ENCODE data around the gene SLIT3.

SLIT3 gene

GRCh38 chr5:169174923-169175322 is 126.0 kb downstream of the SLIT3 start:
- DNase-seq (ENCODE audit: low spot score): no peak

- DNase-seq (ENCODE audit: low spot score): no peak
Observed at GRCh38 chr5:169173372-169173771, 127.6 kb downstream of the SLIT3 start.

- no peak for DNase-seq (ENCODE audit: low spot score)
Observed at GRCh38 chr5:169171515-169171914, 129.4 kb downstream of the SLIT3 start.

GRCh38 chr5:169169783-169170182 is 131.2 kb downstream of the SLIT3 start:
- no peak for DNase-seq (ENCODE audit: low spot score)

- DNase-seq (ENCODE audit: low spot score): no peak
Observed at GRCh38 chr5:169168280-169168679, 132.7 kb downstream of the SLIT3 start.

GRCh38 chr5:169166078-169166477 is 134.9 kb downstream of the SLIT3 start:
- no peak for DNase-seq (ENCODE audit: low spot score)

GRCh38 chr5:169165052-169165451 is 135.9 kb downstream of the SLIT3 start:
- DNase-seq (ENCODE audit: low spot score): no peak

- peak; percentile 76 for DNase-seq (ENCODE audit: low spot score)
Observed at GRCh38 chr5:169164481-169164925, 136.4 kb downstream of the SLIT3 start.

GRCh38 chr5:169162407-169162806 is 138.5 kb downstream of the SLIT3 start:
- DNase-seq (ENCODE audit: low spot score): no peak

GRCh38 chr5:169161022-169161680 is 139.8 kb downstream of the SLIT3 start:
- peak; percentile 73 for DNase-seq (ENCODE audit: low spot score)

- no peak for DNase-seq (ENCODE audit: low spot score)
Observed at GRCh38 chr5:169160405-169160901, 140.5 kb downstream of the SLIT3 start.

- DNase-seq (ENCODE audit: low spot score): no peak
Observed at GRCh38 chr5:169158764-169159163, 142.2 kb downstream of the SLIT3 start.

- no peak for DNase-seq (ENCODE audit: low spot score)
Observed at GRCh38 chr5:169157064-169157463, 143.9 kb downstream of the SLIT3 start.

GRCh38 chr5:169154679-169155078 is 146.3 kb downstream of the SLIT3 start:
- no peak for DNase-seq (ENCODE audit: low spot score)

GRCh38 chr5:169153405-169153804 is 147.5 kb downstream of the SLIT3 start:
- DNase-seq (ENCODE audit: low spot score): no peak

- DNase-seq (ENCODE audit: low spot score): no peak
Observed at GRCh38 chr5:169152946-169153345, 148.0 kb downstream of the SLIT3 start.

GRCh38 chr5:169152453-169152852 is 148.5 kb downstream of the SLIT3 start:
- no peak for DNase-seq (ENCODE audit: low spot score)

- DNase-seq (ENCODE audit: low spot score): no peak
Observed at GRCh38 chr5:169151051-169151805, 149.7 kb downstream of the SLIT3 start.

GRCh38 chr5:169150108-169150507 is 150.8 kb downstream of the SLIT3 start:
- DNase-seq (ENCODE audit: low spot score): no peak

GRCh38 chr5:169149317-169149716 is 151.6 kb downstream of the SLIT3 start:
- no peak for DNase-seq (ENCODE audit: low spot score)

- no peak for DNase-seq (ENCODE audit: low spot score)
Observed at GRCh38 chr5:169148138-169148740, 152.7 kb downstream of the SLIT3 start.

- DNase-seq (ENCODE audit: low spot score): no peak
Observed at GRCh38 chr5:169147534-169147933, 153.4 kb downstream of the SLIT3 start.

GRCh38 chr5:169146158-169146557 is 154.8 kb downstream of the SLIT3 start:
- no peak for DNase-seq (ENCODE audit: low spot score)
